Measurements from ENCODE around the gene FAR2.

Gene FAR2

DNA sequence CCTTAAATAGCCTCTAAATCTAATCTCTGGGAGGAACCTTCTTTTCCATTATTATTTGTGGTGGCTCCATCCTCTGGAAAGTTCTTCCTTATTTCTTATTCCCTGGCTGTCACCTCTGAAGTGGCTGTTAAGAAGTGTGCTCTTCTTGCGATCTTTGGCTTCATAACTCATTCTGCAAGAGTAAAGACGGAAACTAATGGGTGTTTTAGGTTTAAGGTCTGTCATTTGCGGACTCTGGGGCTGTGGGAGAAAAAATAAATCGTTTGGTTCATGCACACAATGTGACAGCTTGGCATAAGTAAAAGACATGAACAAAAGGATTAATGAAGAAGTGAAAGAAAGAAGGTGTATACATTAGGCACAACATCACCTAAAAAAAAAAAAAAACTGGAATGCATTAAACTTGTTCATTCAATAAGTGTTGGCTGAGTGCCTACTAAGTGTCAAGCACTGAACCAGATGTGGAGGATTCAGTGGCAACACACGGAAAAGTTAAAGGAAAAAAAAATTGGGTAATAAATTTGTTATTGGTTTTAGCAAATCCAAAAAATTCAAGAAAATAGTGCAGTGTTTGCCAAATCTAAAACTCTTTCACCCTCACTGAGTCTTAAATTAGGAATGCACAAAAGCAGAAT, 132.4 kb downstream of the FAR2 start:
- Histone ChIP-seq H3K27me3 (ENCODE audit: insufficient read depth, low read depth, severe bottlenecking) (no peaks in the 10 kb centered on the region), H3K27ac (no peak overlapping the region), H3K9me3 (ENCODE audit: severe bottlenecking) (no peaks in the 10 kb centered on the region), H3K36me3 (no peaks in the 10 kb centered on the region), H3K4me3 (ENCODE audit: low read depth, low read length) (no peak overlapping the region)
- TF ChIP-seq, protein P1, sequence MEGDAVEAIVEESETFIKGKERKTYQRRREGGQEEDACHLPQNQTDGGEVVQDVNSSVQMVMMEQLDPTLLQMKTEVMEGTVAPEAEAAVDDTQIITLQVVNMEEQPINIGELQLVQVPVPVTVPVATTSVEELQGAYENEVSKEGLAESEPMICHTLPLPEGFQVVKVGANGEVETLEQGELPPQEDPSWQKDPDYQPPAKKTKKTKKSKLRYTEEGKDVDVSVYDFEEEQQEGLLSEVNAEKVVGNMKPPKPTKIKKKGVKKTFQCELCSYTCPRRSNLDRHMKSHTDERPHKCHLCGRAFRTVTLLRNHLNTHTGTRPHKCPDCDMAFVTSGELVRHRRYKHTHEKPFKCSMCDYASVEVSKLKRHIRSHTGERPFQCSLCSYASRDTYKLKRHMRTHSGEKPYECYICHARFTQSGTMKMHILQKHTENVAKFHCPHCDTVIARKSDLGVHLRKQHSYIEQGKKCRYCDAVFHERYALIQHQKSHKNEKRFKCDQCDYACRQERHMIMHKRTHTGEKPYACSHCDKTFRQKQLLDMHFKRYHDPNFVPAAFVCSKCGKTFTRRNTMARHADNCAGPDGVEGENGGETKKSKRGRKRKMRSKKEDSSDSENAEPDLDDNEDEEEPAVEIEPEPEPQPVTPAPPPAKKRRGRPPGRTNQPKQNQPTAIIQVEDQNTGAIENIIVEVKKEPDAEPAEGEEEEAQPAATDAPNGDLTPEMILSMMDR (IDR thresholded peaks at IDR 0.05; ENCODE audit: low read depth, low read length) = no peak
- no peak for DNase-seq

DNA sequence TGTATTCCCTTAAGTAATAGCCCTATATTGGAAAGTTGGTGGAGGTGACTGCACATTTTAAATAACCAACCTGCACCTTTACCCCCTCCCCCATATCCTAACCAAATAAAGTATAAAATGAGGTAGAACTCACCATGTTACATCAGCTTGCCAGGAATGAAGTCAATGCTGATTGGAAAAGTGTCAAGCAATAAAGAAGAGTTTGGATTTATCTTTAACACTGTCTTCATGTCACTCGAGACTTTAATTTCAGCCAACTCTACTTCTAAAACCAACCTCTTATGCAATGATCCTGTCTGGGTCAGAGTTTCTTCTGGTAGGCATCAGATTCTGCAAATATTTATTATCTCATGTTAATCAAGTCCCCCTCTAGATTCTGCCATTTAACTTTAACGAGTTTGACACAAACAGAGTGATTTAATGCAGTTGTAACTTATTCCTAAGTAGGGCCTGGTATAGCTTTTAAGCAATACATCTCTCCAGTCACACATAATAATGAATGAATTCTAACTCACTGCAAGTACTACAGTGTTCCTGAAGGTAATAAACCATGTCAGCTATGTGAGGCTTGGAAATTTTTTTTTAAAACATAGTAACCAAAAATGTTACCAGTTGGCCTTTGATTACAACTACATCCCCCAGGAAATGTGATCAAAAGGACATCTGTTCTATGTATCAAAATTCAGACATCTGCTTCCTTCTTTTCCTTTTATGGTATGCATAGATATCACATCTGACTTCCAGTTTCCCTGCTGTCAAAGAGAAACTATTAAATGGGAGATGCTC, 133.1 kb downstream of the FAR2 start:
- H3K9me3 ChIP-seq (ENCODE audit: severe bottlenecking) = no peaks in the 10 kb centered on the region
- TF ChIP-seq, protein P1 (IDR thresholded peaks at IDR 0.05; ENCODE audit: low read depth, low read length) = no peak
- H3K4me3 ChIP-seq (ENCODE audit: low read depth, low read length) = no peak overlapping the region
- no peak overlapping the region for H3K27ac ChIP-seq
- no peak for DNase-seq
- no peaks in the 10 kb centered on the region for H3K36me3 ChIP-seq
- H3K27me3 ChIP-seq (ENCODE audit: insufficient read depth, low read depth, severe bottlenecking) = no peaks in the 10 kb centered on the region

DNA sequence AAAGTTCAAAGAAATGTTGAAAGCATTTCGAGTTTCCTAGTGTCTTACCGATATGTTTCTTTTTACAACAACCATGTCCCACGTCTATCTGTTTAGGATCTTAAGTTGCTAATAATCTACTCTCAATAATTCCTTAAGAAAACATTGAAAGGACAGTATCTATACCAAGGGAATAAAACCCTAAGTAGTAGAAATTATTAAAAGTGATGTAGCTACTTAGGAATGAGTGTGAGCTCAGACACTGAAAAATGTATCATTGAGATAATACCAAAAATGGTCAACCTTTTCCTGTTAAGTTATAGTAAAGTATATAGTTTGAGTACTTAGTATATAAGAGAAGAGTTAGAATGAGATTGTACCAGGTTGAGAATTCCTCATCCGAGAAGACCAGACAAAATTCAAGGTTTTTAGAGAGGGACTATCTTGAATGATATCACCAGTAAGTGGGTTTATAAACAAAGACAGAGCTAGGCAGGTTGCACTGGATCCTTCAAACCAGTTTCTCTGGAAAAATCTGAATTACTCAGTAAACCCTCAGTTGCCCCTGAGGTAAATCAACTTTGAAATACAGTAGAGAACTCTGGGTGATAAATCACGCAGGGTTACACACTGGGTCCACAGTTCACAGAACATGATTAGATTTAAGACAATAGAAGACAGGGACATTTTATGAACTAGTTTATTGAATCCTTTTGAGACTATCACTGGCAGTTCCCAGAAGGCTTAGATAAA, 135.1 kb downstream of the FAR2 start:
- DNase-seq = no peak
- H3K9me3 ChIP-seq (ENCODE audit: severe bottlenecking) = no peaks in the 10 kb centered on the region
- H3K27me3 ChIP-seq (ENCODE audit: insufficient read depth, low read depth, severe bottlenecking) = no peaks in the 10 kb centered on the region
- no peaks in the 10 kb centered on the region for H3K36me3 ChIP-seq
- H3K4me3 ChIP-seq (ENCODE audit: low read depth, low read length) = no peak overlapping the region
- no peak overlapping the region for H3K27ac ChIP-seq
- TF ChIP-seq, protein P1 (IDR thresholded peaks at IDR 0.05; ENCODE audit: low read depth, low read length) = no peak

DNA sequence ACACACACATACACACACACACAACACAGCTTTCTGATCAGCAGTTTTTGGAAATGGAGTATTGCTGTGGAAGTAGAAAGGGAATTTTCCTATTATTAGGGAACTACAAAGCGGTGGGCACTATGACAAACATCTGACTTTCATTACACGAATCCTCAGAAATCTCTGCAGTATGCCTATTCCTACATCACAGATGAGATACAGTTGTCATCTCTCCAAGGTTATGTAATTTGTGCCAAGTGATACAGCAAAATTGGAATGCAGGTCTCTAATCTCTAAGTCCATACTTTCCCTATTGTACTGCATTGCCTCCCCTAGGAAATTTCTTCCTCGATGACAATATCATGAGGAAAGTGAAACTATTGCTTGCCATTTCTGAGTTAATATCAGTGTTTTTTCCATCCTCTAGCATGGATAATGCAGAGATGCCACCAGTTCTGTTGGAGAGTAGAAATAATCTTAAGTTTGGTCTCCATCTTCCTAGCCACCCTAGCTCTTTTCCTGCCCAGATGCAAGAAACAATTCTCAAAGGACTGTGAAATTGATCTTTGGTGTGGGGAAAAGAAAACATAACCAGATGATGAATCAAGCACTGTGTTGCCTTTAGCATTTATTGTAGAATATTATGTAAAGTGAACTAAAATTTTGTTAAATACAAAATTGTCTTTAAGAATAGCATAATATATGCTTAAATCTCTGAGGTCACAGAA, 137.2 kb downstream of the FAR2 start:
- DNase-seq = no peak
- Histone ChIP-seq H3K9me3 (ENCODE audit: severe bottlenecking) (no peaks in the 10 kb centered on the region), H3K4me3 (ENCODE audit: low read depth, low read length) (no peak overlapping the region), H3K27ac (no peak overlapping the region), H3K27me3 (ENCODE audit: insufficient read depth, low read depth, severe bottlenecking) (no peaks in the 10 kb centered on the region), H3K36me3 (no peaks in the 10 kb centered on the region)
- TF ChIP-seq, protein P1 (IDR thresholded peaks at IDR 0.05; ENCODE audit: low read depth, low read length) = no peak

DNA sequence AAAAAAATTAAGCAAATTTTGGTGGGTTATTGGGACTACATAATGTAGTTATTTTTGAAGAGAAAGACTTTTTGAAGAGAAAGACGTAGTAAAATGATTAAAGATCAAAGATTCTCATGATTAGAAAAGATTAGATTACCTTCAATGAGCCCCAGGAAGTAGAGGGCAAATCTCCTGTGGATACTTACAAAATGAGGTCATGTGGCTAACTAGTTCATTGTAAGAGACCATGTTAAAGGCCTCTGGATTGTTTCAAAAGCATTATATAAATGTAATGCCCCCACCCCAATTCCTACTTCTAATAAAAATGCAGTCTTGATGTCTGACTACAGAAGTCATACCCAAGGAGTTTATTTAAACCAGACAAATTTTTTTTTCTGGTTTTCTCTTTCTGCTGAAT, 138.5 kb downstream of the FAR2 start:
- no peaks in the 10 kb centered on the region for H3K9me3 ChIP-seq (ENCODE audit: severe bottlenecking)
- H3K4me3 ChIP-seq (ENCODE audit: low read depth, low read length) = no peak overlapping the region
- H3K27me3 ChIP-seq (ENCODE audit: insufficient read depth, low read depth, severe bottlenecking) = no peaks in the 10 kb centered on the region
- no peak overlapping the region for H3K27ac ChIP-seq
- DNase-seq = no peak
- no peaks in the 10 kb centered on the region for H3K36me3 ChIP-seq
- TF ChIP-seq, protein P1 (IDR thresholded peaks at IDR 0.05; ENCODE audit: low read depth, low read length) = no peak
